Measurements from ENCODE around the gene MIDN.

DNA sequence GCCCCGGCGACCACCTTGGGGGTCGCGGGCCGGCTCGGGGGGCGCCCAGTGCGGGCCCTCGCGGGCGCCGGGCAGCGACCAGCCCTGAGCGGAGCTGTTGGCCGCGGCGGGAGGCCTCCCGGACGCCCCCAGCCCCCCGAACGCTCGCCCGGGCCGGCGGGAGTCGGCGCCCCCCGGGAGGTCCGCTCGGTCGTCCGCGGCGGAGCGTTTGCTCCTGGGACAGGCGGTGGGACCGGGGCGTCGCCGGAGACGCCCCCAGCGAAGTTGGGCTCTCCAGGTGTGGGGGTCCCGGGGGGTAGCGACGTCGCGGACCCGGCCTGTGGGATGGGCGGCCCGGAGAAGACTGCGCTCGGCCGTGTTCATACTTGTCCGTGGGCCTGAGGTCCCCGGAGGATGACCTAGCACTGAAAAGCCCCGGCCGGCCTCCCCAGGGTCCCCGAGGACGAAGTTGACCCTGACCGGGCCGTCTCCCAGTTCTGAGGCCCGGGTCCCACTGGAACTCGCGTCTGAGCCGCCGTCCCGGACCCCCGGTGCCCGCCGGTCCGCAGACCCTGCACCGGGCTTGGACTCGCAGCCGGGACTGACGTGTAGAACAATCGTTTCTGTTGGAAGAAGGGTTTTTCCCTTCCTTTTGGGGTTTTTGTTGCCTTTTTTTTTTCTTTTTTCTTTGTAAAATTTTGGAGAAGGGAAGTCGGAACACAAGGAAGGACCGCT, 42.1 kb upstream of the MIDN start:
- no peak for TF ChIP-seq POLR2AphosphoS5 (IDR thresholded peaks at IDR 0.05; ENCODE audit: low read depth, low read length)
- TF ChIP-seq SPI1 (IDR thresholded peaks at IDR 0.05; ENCODE audit: low read depth, low read length), result no peak

Measured in GM12891 (cell line).